Stimulated activated naive CD8-positive, alpha-beta T cell treated with anti-CD3 and anti-CD28 coated beads, Interleukin-15, amount 100 ng/mL, for 72 hours (primary cell): ENCODE data around the gene BRD3.
"Not testable (repeated sequence)": the region's sequence is repeated elsewhere in the genome, so short reads cannot be mapped to it uniquely, and the experiment has no call there.

Experiments used
- ATAC-seq: fragments of 150-1000 bp; cut with Tn5 transposase; 2 replicates; pipeline ENCODE4 v1.10.0; 2021; ENCODE audit warnings: mild to moderate bottlenecking, moderate library complexity
- DNase-seq, 2 donors: peaks; one replicate each; pipeline ENCODE4 v3.0.0; 2021 to 2022
- H3K27ac Mint-ChIP-seq, 2 donors: one replicate each; pipeline ENCODE4 v1.8.0; 2022; ENCODE audit warnings: mild to moderate bottlenecking in 2 of 2, mixed read lengths in 2 of 2, moderate library complexity in 2 of 2
- H3K27me3 Mint-ChIP-seq: one replicate; pipeline ENCODE4 v1.8.0; 2022; ENCODE audit warnings: mixed read lengths
- H3K4me1 Mint-ChIP-seq: one replicate; pipeline ENCODE4 v1.8.0; 2022; ENCODE audit warnings: mild to moderate bottlenecking, mixed read lengths
- H3K4me3 Mint-ChIP-seq, 2 donors: one replicate each; pipeline ENCODE4 v1.8.0; 2022; ENCODE audit warnings: mild to moderate bottlenecking in 2 of 2, mixed read lengths in 2 of 2, moderate library complexity in 1 of 2
- H3K9me3 Mint-ChIP-seq, 2 donors: one replicate each; pipeline ENCODE4 v1.8.0; 2022; ENCODE audit warnings: mixed read lengths in 2 of 2

The BRD3 gene

DNA sequence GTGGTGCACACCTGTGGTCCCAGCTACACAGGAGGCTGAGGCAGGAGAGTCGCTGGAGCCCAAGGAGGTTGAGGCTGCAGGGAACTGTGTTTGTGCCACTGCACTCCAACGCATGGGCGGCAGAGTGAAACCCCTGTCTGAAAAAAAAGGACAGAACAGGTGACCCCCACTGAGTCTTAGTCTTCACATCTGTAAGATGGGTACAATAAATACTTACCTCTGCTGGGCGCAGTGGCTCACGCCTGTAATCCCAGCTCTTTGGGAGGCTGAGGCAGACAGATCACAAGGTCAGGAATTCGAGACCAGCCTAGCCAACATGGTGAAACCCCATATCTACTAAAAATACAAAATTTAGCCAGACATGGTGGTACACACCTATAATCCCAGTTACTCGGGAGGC lies 4.9 kb upstream of the BRD3 start:
- peaks cover 36% of the 10 kb centered on the region for H3K27me3 Mint-ChIP-seq
- H3K4me3 Mint-ChIP-seq, H3K4me1 Mint-ChIP-seq, H3K9me3 Mint-ChIP-seq, DNase-seq, H3K27ac Mint-ChIP-seq, ATAC-seq: not testable (repeated sequence)

DNA sequence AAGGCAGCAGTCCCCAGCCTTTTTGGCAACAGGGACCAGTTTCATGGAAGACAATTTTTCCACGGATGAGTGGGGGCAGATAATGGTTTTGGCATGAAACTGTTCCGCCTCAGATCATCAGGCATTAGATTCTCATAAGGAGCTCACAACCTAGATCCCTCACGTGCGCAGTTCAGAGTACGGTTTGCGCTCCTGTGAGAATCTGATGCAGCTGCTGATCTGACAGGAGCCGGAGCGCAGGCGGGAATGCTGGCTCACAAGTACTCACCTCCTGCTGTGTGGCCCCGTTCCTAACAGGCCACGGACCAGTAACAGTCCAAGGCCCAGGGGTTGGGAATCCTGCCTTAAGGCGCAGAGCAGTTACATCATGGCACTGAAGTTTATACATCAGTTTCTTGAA lies 3.3 kb upstream of the BRD3 start:
- Mint-ChIP-seq H3K9me3 (peaks cover 0 to 1% of the 10 kb centered on the region in 2 donors), H3K27me3 (peaks cover 36% of the 10 kb centered on the region), H3K4me3 (no peak overlapping the region), H3K27ac (no peak overlapping the region), H3K4me1 (peaks cover 12% of the 10 kb centered on the region)
- ATAC-seq (no peak), DNase-seq (no peak)

DNA sequence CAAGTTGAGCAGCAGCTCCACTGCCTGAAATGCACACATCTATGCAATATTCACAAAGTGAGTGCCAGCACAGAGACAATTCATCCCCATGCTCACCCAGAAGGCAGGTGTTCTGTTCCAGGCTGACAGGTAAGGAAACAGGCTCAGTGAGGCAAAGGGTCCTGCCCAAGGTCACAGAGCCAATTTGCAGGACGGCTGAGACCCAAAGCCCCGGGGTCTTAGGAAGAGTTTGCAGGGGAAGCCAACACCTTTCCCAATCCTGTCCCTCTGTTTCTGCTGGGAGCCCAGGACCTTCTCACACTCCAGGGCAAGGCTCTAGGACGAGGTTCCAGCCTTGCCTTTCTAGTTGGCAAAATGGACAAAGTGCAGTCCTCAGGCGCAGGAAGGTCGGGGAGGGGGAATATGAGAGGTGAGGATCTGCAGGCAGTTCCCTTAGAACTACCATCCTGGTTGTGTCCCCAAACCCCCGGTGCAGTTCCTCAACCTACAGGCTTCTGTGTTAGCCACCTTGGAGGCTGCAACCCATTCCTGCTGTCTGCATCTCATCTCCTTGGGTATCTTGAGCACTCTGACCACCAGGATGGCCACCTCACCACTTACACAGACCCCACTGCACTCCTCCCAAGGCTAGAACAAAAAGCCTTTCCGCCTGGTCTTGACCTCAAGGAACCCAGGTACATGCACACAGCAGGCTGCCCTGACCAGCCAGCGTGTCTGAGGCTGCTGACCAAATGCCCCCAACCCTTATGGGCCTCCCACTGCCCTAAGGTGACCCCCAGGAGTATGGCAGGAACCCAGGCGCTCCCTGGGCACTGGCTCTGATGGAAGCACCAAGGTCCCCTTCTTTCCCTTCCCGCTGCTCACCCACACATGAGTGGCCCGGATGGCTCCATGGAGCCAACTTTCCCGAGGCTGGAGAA lies 1.9 kb upstream of the BRD3 start:
- DNase-seq, result no peak
- ATAC-seq, result no peak
- peak overlapping the region; percentile 83 to 84 for H3K4me3 Mint-ChIP-seq
- no peak overlapping the region for H3K27ac Mint-ChIP-seq
- H3K9me3 Mint-ChIP-seq, result no peaks in the 10 kb centered on the region
- peaks cover 36% of the 10 kb centered on the region for H3K27me3 Mint-ChIP-seq
- H3K4me1 Mint-ChIP-seq, result peaks cover 26% of the 10 kb centered on the region

DNA sequence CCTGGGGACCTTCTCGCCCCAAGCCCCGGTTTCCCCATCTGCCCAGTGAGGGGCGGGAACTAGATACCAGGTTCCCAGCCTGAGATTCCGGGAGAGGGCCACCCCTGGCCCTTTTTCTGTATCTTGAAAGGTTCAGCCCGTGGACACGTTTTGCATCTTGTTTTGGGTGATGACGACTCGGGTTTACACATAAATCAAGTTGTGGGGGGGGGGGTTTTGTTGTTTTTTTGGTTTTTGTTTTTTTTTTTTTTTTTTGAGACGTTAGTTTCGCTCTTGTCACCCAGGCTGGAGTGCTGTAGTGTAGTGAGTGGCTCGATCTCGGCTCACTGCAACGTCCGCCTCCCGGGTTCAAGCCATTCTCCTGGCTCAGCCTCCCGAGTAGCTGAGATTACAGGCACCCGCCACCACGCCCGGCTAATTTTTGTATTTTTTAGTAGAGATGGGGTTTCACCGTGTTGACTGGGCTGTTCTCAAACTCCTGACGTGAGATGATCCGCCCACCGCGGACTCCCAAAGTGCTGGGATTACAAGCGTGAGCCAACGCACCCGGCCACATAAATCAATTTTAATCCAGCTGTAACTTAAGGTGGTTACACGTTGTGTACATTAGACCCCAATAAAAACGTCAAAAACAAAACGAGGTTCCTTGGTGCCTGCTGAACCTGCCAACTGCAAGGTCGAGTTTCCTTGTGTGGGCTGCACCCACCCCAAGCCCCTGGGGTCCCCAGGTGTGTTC lies 1.1 kb upstream of the BRD3 start:
- Mint-ChIP-seq H3K4me3 (peak overlapping the region; percentile 83 to 84), H3K9me3 (no peaks in the 10 kb centered on the region), H3K4me1 (peaks cover 31% of the 10 kb centered on the region), H3K27ac (peak overlapping the region; percentile 67 to 86), H3K27me3 (peaks cover 30% of the 10 kb centered on the region)
- DNase-seq, result no peak
- ATAC-seq, result no peak

DNA sequence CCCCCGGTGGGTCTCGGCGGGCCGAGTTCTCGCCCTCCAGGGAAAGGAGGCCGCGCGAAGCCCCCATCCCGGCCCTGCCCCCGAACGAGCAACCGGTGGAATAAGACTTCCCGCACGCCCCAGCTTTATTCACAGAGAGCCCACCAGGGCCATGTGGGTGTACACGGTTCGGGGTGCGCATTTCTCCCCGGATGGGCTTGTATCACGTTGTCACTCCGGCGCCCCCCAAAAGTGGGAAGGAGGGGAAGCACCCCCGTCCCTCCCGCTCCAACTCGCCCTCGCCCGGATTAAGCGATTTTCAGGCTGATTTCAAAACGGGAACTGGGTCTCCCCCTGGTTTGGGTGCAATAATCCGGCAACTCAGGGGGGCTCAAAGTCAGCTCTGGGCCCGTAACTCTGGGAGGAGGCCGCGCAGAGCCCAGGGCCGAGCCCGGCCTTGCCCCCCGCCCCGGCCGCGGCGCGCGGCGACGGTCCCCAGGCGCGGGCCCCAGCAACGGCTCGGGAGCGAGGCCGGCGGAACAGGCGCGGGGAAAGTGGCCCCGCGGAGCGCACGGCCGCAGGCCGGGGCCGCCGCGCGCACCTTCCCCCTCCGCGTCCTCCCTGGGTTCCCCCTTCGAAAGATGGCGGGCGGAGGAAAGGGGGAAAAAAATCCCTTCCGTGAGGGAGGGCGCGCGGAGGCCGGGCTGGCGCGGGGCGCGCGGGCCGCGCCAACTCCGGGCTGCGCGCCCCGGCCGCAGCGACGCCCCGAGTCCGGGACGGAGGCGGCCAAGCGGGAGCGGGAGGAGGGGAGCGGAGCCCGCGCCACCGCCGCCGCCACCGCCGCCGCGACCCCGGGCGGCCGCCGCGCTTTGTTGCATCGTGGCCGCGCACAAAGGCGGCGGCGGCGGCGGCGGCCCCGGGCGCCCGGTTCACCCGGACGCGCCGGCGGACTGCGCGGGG lies 644 bp downstream of the BRD3 start:
- H3K27me3 Mint-ChIP-seq, result peaks cover 22% of the 10 kb centered on the region
- H3K27ac Mint-ChIP-seq, result peak overlapping the region; percentile 86 to 90
- peaks cover 47% of the 10 kb centered on the region for H3K4me1 Mint-ChIP-seq
- H3K9me3 Mint-ChIP-seq, result no peaks in the 10 kb centered on the region
- peak; percentile 49 to 61 for DNase-seq
- peak; percentile 21 for ATAC-seq
- H3K4me3 Mint-ChIP-seq, result peak overlapping the region; percentile 94

DNA sequence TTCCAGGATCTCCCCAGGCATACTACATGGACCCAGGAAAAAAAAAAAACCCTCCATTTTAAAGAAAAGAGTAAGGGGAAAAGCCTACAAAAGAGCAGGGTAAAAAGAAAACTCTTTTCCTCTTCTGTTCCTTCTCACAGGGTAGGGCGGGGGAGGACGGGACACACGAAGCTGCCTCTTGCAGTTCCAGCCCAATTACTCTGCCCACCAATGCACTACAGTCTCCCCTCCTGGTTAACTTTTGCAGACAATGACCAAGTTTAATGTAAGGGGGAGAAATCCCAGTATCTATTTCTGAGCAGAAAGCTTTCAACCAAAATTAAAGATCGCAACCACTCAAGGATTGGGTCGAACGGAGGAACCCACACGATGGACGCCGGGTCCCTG lies 1.3 kb downstream of the BRD3 start:
- Mint-ChIP-seq H3K4me3 (peak overlapping the region; percentile 94), H3K9me3 (no peaks in the 10 kb centered on the region), H3K4me1 (peaks cover 53% of the 10 kb centered on the region), H3K27me3 (peaks cover 22% of the 10 kb centered on the region), H3K27ac (peak overlapping the region; percentile 90 to 94)
- DNase-seq (no peak), ATAC-seq (no peak)

DNA sequence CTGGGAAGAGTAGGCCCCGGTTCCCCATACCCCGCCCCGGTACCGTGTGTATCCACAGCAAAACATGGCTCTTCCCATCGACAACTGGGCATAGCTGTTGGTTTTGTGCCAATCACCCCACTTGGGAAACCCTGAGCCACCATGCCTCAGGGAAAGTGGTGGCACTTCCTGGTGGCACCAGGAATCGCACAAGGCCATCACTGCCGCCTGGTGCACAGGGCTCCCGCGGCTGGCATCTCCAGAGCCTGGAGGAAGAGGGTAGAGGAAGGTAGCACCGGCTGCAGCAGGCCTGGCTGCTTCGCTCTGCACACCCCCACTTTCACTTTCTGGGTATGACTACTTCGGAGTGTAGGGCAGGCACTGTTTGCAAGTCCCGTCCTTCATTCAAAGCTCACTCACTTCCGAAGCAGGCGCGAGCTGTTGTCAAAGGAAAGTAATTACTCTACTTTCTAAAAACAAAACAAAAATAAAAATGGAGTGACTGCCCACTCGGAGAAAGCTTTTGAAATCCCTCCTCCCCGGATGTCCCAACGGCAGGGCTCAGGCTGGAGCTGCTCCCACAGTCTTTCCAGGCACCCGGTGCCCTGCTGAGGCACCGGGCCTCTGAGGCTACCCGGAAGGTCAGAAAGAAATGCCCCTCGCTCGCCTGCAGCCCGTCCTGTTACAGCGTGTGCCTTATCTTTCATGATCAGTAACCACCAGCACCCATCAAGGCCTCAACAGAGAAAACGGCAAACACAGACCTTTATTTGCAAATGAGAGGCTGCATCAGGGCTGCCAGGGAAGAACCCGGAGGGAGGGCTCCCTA lies 2.0 kb downstream of the BRD3 start:
- Mint-ChIP-seq H3K4me1 (peaks cover 60% of the 10 kb centered on the region), H3K27me3 (peaks cover 17% of the 10 kb centered on the region), H3K9me3 (no peaks in the 10 kb centered on the region), H3K4me3 (peak overlapping the region; percentile 94), H3K27ac (peak overlapping the region; percentile 90 to 94)
- ATAC-seq (peak; percentile 61), DNase-seq (peak; percentile 60 to 76)

DNA sequence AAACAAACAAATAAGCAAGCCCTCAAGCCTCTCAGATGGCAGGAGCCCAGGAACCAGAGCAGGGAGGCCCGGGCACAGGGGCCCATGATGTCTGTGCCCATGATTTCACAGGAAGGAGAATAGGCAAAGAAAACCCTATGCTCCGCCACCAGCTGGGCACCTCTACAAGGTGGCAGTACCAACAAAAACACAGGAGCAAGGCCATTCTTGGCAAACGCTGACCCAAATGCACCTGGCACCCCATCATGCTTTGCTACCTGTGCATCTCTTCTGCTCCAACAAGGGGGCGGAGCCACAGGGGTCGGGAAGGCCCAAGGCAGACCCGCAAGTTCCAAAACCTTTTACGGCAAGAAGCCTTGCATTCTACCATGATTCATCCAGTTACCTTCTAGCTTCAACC lies 3.1 kb downstream of the BRD3 start:
- Mint-ChIP-seq H3K27ac (no peak overlapping the region), H3K27me3 (peaks cover 6% of the 10 kb centered on the region), H3K4me3 (peak overlapping the region in 1 of 2 donors; percentile 94), H3K4me1 (peaks cover 71% of the 10 kb centered on the region), H3K9me3 (no peaks in the 10 kb centered on the region)
- ATAC-seq, result no peak
- no peak for DNase-seq

DNA sequence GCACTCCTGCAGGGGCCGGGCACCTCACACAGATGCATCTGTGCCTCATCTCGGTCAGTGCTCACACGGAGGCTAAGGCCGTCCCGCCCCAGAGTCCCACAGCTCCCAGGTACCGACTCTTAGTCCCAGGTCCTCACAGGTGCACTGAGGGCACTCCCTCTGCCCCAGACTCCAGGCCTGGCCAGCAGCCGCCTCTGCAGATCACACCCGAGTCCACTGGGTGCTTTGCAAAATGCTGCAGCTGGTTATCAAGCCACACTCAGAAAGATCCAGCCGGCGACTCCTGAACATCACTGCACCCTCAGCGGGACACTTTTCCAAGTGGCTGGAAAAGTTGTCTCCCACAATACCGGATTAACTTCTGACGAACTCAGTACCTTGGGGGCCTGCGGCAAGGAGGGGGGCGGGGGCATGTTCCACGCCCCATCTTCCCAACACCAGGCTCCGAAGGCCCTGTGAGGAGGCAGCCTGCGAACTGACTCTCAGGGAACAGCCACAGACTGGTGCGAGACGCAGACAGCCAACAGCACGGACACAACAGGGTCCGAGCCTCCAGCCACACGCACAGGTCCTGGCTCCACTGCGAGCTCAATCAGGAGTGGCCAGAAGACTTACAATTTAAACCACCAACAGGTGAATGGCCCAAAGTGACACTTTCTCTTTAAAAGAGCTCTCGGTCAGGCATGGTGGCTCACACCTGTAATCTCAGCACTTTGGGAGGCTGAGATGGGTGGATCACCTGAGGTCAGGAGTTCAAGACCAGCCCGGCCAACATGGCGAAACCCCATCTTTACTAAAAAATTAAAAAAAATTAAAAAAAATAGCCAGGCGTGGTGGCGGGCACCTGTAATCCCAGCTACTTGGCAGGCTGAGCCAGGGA lies 4.0 kb downstream of the BRD3 start:
- Mint-ChIP-seq H3K4me3 (no peak overlapping the region), H3K27me3 (no peaks in the 10 kb centered on the region), H3K9me3 (no peaks in the 10 kb centered on the region), H3K4me1 (peaks cover 74% of the 10 kb centered on the region), H3K27ac (no peak overlapping the region)
- DNase-seq (no peak), ATAC-seq (no peak)

DNA sequence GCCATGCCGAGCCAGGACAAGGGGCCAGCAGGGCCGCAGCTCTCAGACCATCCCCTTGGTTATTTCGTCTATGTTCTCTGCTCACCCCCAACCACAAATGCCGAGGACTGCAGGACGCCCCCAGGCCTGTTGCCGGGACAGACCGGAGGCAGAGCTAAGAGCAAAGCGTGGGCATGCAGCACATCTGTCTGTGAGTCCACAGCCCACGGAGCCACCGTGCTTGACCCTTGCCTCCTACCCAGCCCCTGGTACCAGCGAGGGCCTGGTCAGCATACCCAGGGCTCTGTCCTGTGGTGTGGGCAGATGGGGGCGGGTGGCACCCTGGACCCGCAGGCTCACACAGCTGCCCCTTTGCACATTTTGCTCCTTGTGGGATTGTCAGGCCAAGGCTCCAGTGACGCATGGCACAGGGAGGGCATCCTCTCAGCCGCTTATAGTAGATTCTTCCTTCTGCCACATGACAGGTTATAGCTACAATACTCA lies 4.7 kb downstream of the BRD3 start:
- H3K27ac Mint-ChIP-seq, result no peak overlapping the region
- ATAC-seq (no peak), DNase-seq (peak in 1 of 2 donors; percentile 7)
- H3K4me1 Mint-ChIP-seq, result peaks cover 79% of the 10 kb centered on the region
- H3K4me3 Mint-ChIP-seq, result no peak overlapping the region
- no peaks in the 10 kb centered on the region for H3K27me3 Mint-ChIP-seq
- no peaks in the 10 kb centered on the region for H3K9me3 Mint-ChIP-seq

DNA sequence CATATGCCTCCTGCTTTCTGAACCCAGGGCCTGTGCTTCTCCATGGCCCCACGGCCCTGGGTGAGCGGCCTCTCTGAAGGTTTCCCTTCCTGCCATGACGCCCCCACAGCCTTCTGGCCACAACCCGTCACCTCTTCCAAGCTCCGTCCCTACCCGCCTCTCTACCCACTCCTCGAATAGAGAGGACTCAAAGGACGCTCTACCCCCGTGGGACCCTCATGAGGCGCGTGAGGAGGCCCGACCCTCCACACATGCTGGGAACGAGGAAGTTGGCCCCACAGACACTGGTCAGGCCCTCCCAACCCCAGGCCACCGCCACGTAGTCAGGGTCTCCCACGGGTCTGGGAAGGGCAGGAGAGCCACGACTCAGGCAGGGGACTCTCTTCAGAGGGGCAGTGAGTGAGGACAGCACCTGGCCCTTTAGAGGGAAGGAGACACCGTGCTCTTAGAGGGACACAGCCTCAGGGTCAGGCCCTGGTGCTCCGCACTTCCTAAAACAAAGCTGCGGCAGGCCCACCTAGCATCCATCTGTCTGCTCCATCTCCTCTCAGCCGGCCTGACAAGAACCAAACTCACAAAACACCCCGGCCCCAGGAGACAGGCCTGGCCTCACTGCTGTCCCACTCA lies 5.3 kb downstream of the BRD3 start:
- Mint-ChIP-seq H3K27ac (peak overlapping the region in 1 of 2 donors; percentile 34), H3K27me3 (no peaks in the 10 kb centered on the region), H3K9me3 (no peaks in the 10 kb centered on the region), H3K4me3 (no peak overlapping the region), H3K4me1 (peaks cover 81% of the 10 kb centered on the region)
- DNase-seq (peak in 1 of 2 donors; percentile 5), ATAC-seq (no peak)

DNA sequence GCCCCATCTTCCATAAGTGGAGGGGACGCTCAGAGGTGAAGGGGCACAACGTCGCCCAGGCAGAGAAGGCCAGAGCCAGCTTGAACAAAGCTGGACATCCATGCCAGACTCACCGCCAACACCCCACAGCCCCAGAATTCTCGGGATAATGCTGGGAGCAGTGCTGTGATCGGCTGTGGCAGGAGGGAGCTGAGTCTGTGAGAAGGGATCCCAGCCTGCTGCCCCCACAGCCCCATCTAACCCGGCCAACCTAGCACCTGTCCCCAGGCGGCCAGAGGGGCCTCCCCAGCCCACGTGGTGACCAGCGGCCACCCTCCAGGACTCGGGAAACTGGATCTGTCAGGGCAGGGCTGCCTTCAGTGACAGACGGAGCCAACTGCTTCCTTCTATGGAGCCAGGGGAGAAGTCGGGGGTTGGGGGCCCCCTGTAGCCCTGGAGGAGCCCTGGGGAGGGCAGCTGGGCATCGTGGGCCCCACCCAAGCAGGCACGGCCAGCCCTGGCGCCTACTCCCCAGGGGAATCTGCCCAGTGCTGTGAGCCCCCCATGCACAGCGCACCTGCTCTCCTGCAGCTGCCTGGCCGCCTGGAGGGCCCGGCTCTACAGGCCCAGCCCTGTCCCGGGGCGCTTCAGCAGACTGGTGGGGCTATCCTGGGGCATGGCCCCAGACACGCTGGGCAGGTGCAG lies 6.0 kb downstream of the BRD3 start:
- Mint-ChIP-seq H3K4me1 (peaks cover 88% of the 10 kb centered on the region), H3K4me3 (no peak overlapping the region)

More for the DNA sequence above, 6.0 kb downstream of the BRD3 start:
- Mint-ChIP-seq H3K9me3 (no peaks in the 10 kb centered on the region), H3K27ac (peak overlapping the region in 1 of 2 donors; percentile 19), H3K27me3 (no peaks in the 10 kb centered on the region)
- ATAC-seq (no peak), DNase-seq (peak in 1 of 2 donors; percentile 8)
